Ishikawa (cell line): ENCODE measurements around the gene PBX1.

Experiments
- CREB1 ChIP-seq: IDR thresholded peaks from 2 replicates; pipeline ENCODE4 v1.6.1; 2012; ENCODE audit warnings: low read depth
- EGR1 ChIP-seq: IDR thresholded peaks from 2 replicates; pipeline ENCODE4 v1.6.1; 2012
- EP300 ChIP-seq: IDR thresholded peaks from 2 replicates; pipeline ENCODE4 v1.6.1; 2012; ENCODE audit warnings: borderline replicate concordance
- FOXM1 ChIP-seq: IDR thresholded peaks from 2 replicates; pipeline ENCODE4 v1.6.1; 2012; ENCODE audit warnings: low read depth, borderline replicate concordance
- RAD21 ChIP-seq: IDR thresholded peaks from 2 replicates; pipeline ENCODE4 v1.6.1; 2012; ENCODE audit warnings: low read depth
- TCF12 ChIP-seq: IDR thresholded peaks from 2 replicates; pipeline ENCODE4 v1.6.1; 2012; ENCODE audit warnings: low read depth
- TEAD4 ChIP-seq: IDR thresholded peaks from 2 replicates; pipeline ENCODE4 v1.6.1; 2012
- YY1 ChIP-seq: IDR thresholded peaks from 2 replicates; pipeline ENCODE4 v1.6.1; 2012; ENCODE audit warnings: low read depth
- TF ChIP-seq, protein P1 (sequence below): IDR thresholded peaks from 2 replicates; pipeline ENCODE4 v1.6.1; 2012

DNA sequence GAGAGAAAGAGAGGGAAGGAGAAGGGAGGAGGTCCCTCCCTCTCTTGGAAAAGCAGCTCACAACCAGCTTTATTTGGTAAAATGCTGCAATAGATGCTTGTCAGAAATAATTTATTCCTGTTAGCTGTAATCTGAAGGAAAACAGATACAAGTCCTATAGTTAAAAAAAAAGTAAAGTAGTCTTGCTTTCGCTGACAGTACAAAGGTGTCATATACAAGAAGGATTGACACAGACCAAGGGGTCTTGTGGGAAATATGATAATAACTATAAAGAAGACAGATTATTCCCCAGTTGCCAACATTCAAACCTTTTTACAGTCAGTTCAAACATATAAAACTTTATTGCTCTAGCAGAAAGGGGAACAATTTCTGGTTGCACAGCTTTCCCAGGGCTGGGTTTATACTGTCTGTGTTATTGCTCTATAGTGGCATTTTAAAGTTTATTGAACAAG lies 145.0 kb downstream of the PBX1 start:
- TF ChIP-seq EP300 (no peak), YY1 (no peak), EGR1 (no peak), TCF12 (no peak), FOXM1 (no peak), CREB1 (no peak), RAD21 (no peak), TEAD4 (no peak)
- TF ChIP-seq, protein P1, sequence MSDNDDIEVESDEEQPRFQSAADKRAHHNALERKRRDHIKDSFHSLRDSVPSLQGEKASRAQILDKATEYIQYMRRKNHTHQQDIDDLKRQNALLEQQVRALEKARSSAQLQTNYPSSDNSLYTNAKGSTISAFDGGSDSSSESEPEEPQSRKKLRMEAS = no peak
